GM12878 (cell line): Measurements from ENCODE around the gene GHSR. TPM values are rescaled to one million over a fixed set of nuclear protein-coding genes. Genes with fewer than 3 reads are reported as not detected.

Source experiments
- ATAC-seq: fragments of 200-7000 bp; cut with Tn5 transposase; 3 replicates; pipeline ENCODE4 v1.9.1; 2020; ENCODE audit warnings: mild to moderate bottlenecking, moderate library complexity
- BruUV-seq: library from RNA; stranded (reverse); fragments of 400-500 nt; replicated peaks from 2 replicates; lab custom pipeline; 2021; lab: Mats Ljungman, UMichigan
- CTCF ChIA-PET: fragments of 300-600 bp; sonication (Branson Sonifier 250); formaldehyde crosslinking; extraction: SDS; loops from one replicate; lab custom pipeline; 2021; ENCODE audit warnings: inconsistent platforms; lab: Yijun Ruan, JAX
- POLR2A ChIA-PET: fragments of 350-600 bp; formaldehyde crosslinking; extraction: SDS; loops from one replicate; lab custom pipeline; 2021; ENCODE audit warnings: inconsistent platforms; lab: Charles Lee
- RAD21 ChIA-PET: fragments of 300-600 bp; sonication (Branson Sonifier 250); formaldehyde crosslinking; loops from one replicate; lab custom pipeline; 2023; ENCODE audit warnings: antibody characterized with exemption; ENCODE audit not compliant: unreplicated experiment; lab: Charles Lee
- SMC1A ChIA-PET: fragments of 300-600 bp; sonication (Branson Sonifier 250); formaldehyde crosslinking; loops from one replicate; lab custom pipeline; 2023; ENCODE audit not compliant: unreplicated experiment, uncharacterized antibody; lab: Charles Lee
- DNase-seq: peaks from one replicate; pipeline ENCODE4 v3.0.0-alpha.2; 2011; ENCODE audit warnings: low read depth, low spot score
- FAIRE-seq: peaks from 3 replicates; lab custom pipeline; 2011; peaks lifted over from hg19 to GRCh38; lab: Jason Lieb, UNC
- H2AFZ ChIP-seq: 2 replicates; pipeline ENCODE4 v1.6.0; 2011; ENCODE audit warnings: low read depth, low read length, control low read depth; ENCODE audit not compliant: control insufficient read depth
- H3K27ac ChIP-seq: 2 replicates; pipeline ENCODE4 v1.5.1; 2011; ENCODE audit warnings: control low read depth; ENCODE audit not compliant: control insufficient read depth, insufficient read depth
- H3K27me3 ChIP-seq, 2 experiments: replicated peaks in 1 of 2; 2 replicates each; pipeline versions ENCODE4 v1.6.0 to v1.6.1; 2011; ENCODE audit warnings: low read length in 1 of 2; ENCODE audit not compliant: control insufficient read depth in 2 of 2, insufficient read depth in 2 of 2
- H3K36me3 ChIP-seq, 2 experiments: 2 replicates each; pipeline ENCODE4 v1.5.1; 2011; ENCODE audit warnings: low read length in 1 of 2; ENCODE audit not compliant: control insufficient read depth in 2 of 2, insufficient read depth in 2 of 2
- H3K4me1 ChIP-seq: 2 replicates; pipeline ENCODE4 v1.6.1; 2011; ENCODE audit warnings: mild to moderate bottlenecking, low read length, moderate library complexity, mixed read lengths; ENCODE audit not compliant: control insufficient read depth, insufficient read depth
- H3K4me2 ChIP-seq: 2 replicates; pipeline ENCODE4 v1.6.0; 2011; ENCODE audit warnings: control low read depth; ENCODE audit not compliant: control insufficient read depth, insufficient read depth
- H3K4me3 ChIP-seq: fragments of 200-600 bp; sonication (generic); 2 replicates; pipeline ENCODE4 v1.5.1; 2016
- H3K79me2 ChIP-seq: 2 replicates; pipeline ENCODE4 v1.6.0; 2011; ENCODE audit warnings: low read length; ENCODE audit not compliant: control insufficient read depth, insufficient read depth
- H3K9ac ChIP-seq: 2 replicates; pipeline ENCODE4 v1.8.0; 2011; ENCODE audit warnings: low read length, control low read depth, mixed read lengths; ENCODE audit not compliant: control insufficient read depth, insufficient read depth
- H3K9me3 ChIP-seq: replicated peaks from 3 replicates; pipeline ENCODE4 v1.5.1; 2011; ENCODE audit warnings: mild to moderate bottlenecking, low read length; ENCODE audit not compliant: control insufficient read depth, insufficient read depth
- H4K20me1 ChIP-seq: 2 replicates; pipeline ENCODE4 v1.6.0; 2011; ENCODE audit not compliant: control insufficient read depth, insufficient read depth
- BCL3 ChIP-seq: IDR thresholded peaks from 2 replicates; pipeline ENCODE4 v1.6.1; 2011; ENCODE audit warnings: borderline replicate concordance, low read depth, mild to moderate bottlenecking, moderate library complexity, low read length; ENCODE audit not compliant: insufficient read depth, poor library complexity, severe bottlenecking
- CHD4 ChIP-seq: fragments of 200-600 bp; sonication (generic); IDR thresholded peaks from 2 replicates; pipeline ENCODE4 v1.6.1; 2016; ENCODE audit warnings: mild to moderate bottlenecking
- CTCF ChIP-seq, 3 experiments: IDR thresholded peaks in 2 of 3; conservative IDR thresholded peaks in 1 of 3; 2 replicates each; pipeline ENCODE4 v1.5.1; 2011; ENCODE audit warnings: low read depth in 3 of 3, low read length in 3 of 3, mild to moderate bottlenecking in 3 of 3, control low read depth in 2 of 3, moderate library complexity in 2 of 3, inconsistent platforms in 1 of 3, mixed read lengths in 1 of 3; ENCODE audit not compliant: control insufficient read depth in 2 of 3, insufficient read depth in 1 of 3; ENCODE audit errors: extremely low read depth in 1 of 3
- E4F1 ChIP-seq: fragments of 450-650 bp; IDR thresholded peaks from 2 replicates; pipeline ENCODE4 v1.6.1; 2018; ENCODE audit warnings: borderline replicate concordance, mild to moderate bottlenecking; ENCODE audit not compliant: partially characterized antibody
- EED ChIP-seq: sonication (generic); IDR thresholded peaks from 2 replicates; pipeline ENCODE4 v1.6.1; 2016; ENCODE audit warnings: antibody characterized with exemption, low read depth
- EGR1 ChIP-seq, 2 experiments: IDR thresholded peaks; 1 replicate in 1 of 2; 2 replicates in 1 of 2; pipeline ENCODE4 v1.6.1; 2011 to 2012; ENCODE audit warnings: low read depth in 2 of 2, low read length in 2 of 2, borderline replicate concordance in 1 of 2, mild to moderate bottlenecking in 1 of 2, moderate library complexity in 1 of 2
- ETV6 ChIP-seq, 2 experiments: fragments of 450-650 bp in 1 of 2; IDR thresholded peaks in 1 of 2; conservative IDR thresholded peaks in 1 of 2; 2 replicates each; pipeline ENCODE4 v1.6.1; 2014; ENCODE audit warnings: antibody characterized with exemption in 1 of 2, borderline replicate concordance in 1 of 2, low read depth in 1 of 2, mild to moderate bottlenecking in 1 of 2, moderate library complexity in 1 of 2
- LARP7 ChIP-seq: fragments of 450-650 bp; IDR thresholded peaks from 2 replicates; pipeline ENCODE4 v1.6.1; 2017; ENCODE audit warnings: mild to moderate bottlenecking
- MEF2A ChIP-seq: IDR thresholded peaks from 2 replicates; pipeline ENCODE4 v1.6.1; 2011; ENCODE audit warnings: low read depth, mild to moderate bottlenecking, low read length, moderate library complexity; ENCODE audit not compliant: insufficient read depth
- MTA2 ChIP-seq: fragments of 450-650 bp; IDR thresholded peaks from 2 replicates; pipeline ENCODE4 v1.6.1; 2016; ENCODE audit warnings: low read depth, mild to moderate bottlenecking, moderate library complexity
- MTA3 ChIP-seq: IDR thresholded peaks from 2 replicates; pipeline ENCODE4 v1.6.1; 2012; ENCODE audit warnings: low read length, inconsistent platforms, borderline replicate concordance
- NKRF ChIP-seq: fragments of 450-650 bp; conservative IDR thresholded peaks from 2 replicates; pipeline ENCODE4 v1.6.1; 2017; ENCODE audit warnings: mild to moderate bottlenecking, moderate library complexity
- POLR2AphosphoS2 ChIP-seq: IDR thresholded peaks from 2 replicates; pipeline ENCODE4 v1.6.1; 2011; ENCODE audit warnings: low read depth, mild to moderate bottlenecking, low read length, improper control_type of control experiment, moderate library complexity
- POLR2AphosphoS5 ChIP-seq: IDR thresholded peaks from 2 replicates; pipeline ENCODE4 v1.6.1; 2011; ENCODE audit warnings: mild to moderate bottlenecking, low read length, inconsistent platforms
- SP1 ChIP-seq: IDR thresholded peaks from one replicate; pipeline ENCODE4 v1.6.1; 2011; ENCODE audit warnings: low read depth, low read length
- WGBS: methylation state at CpG from one replicate; pipeline ENCODE4 v1.1.6; 2016; ENCODE audit warnings: low lambda C conversion rate; ENCODE audit not compliant: insufficient replicate concordance, insufficient coverage; ENCODE audit errors: missing lambda C conversion rate; 5-methylcytosine and 5-hydroxymethylcytosine counted together
- in situ Hi-C: fragments of 300-500 bp; cut with MboI; formaldehyde crosslinking; loops from 9 replicates; pipeline ENCODE4 v1.14.3; 2018; ENCODE audit warnings: mixed read lengths
- intact Hi-C: fragments of 100-400 bp; cut with micrococcal nuclease; formaldehyde crosslinking; loops from one replicate; pipeline ENCODE4 v1.14.2; 2022; ENCODE audit not compliant: unreplicated experiment
- polyA plus RNA-seq, 11 experiments: library from polyadenylated mRNA; depleted of rRNA in 4 of 11; unstranded in 6 of 11; stranded (reverse) in 5 of 11; fragments of >200 nt; fragmentation: Nextera tagmentation in 4 of 11; fragmentation: Illumina TruSeq in 1 of 11; extraction: Ambion mirVana in 4 of 11; extraction: Trizol in 1 of 11; gene quantifications; 1 replicate in 1 of 11; 2 replicates in 10 of 11; pipeline versions ENCODE4 v1.2.1 to v1.2.3, GENCODE V29; 2011 to 2016; ENCODE audit warnings: inconsistent platforms in 2 of 11, missing spikeins in 2 of 11, low read depth in 1 of 11
- total RNA-seq, 4 experiments: library from RNA; depleted of rRNA in 3 of 4; stranded (reverse); fragments of >200 nt in 3 of 4; fragmentation: Illumina TruSeq in 1 of 4; extraction: Trizol in 1 of 4; gene quantifications; 2 replicates each; pipeline versions ENCODE4 v1.2.1 to v1.2.3, GENCODE V29; 2013 to 2021

GHSR gene
- total and polyA plus RNA-seq, 10 of the 15 experiments (the other 5 are each of a cell fraction or from before 2014, with no cell fraction given) = not detected

DNA sequence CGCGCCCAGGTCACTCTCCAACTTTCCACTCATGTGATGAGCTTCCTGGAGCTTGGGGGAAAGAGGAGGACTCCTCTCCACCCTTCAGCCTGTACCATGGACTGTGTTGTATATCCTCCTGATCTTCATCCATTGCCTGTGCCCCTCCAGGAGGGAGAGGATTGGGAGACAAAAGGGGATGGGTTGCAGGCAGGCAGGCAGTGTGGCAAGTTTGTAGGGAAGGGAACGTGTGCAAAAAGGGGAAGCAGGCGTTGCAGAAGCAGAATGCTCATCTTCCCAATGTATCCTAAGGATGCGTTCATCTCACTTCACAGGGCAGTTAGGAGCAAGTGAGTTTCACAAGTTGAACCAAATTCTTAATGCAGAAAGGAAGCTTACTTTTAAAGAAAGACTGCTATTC lies 28.1 kb upstream of the GHSR start:
- peaks cover 9% of the 10 kb centered on the region; the same call in 1 of the 2 replicates for H3K4me1 ChIP-seq
- RAD21 ChIA-PET = interaction anchor here (1.4 to 1.7 kb wide), 6 partner anchors 15 to 1515 kb away, joined by 3 to 8 read pairs (median 6); no protein-coding TSS in a partner anchor
- CTCF ChIA-PET = interaction anchor here (0.6 to 3.8 kb wide), 19 partner anchors 8 to 629 kb away, joined by 3 to 39 read pairs (median 4); partner anchors contain the start of gene TNFSF10
- FAIRE-seq = no peak
- no peaks in the 10 kb centered on the region for H3K27me3 ChIP-seq
- no peak overlapping the region for H3K27ac ChIP-seq
- H3K9ac ChIP-seq = no peak overlapping the region
- H3K79me2 ChIP-seq = no peaks in the 10 kb centered on the region
- peak overlapping the region; percentile 41 for H2AFZ ChIP-seq
- H3K4me2 ChIP-seq = no peak overlapping the region
- H3K9me3 ChIP-seq = no peaks in the 10 kb centered on the region
- H3K36me3 ChIP-seq = no peaks in the 10 kb centered on the region
- no peak for DNase-seq
- in situ Hi-C loops = no loop called here
- no peak overlapping the region for H3K4me3 ChIP-seq
- H4K20me1 ChIP-seq = no peaks in the 10 kb centered on the region
- BruUV-seq = no TSS peak
- SMC1A ChIA-PET = interaction anchor here (1.1 to 3.4 kb wide), 9 partner anchors 11 to 193 kb away, joined by 3 to 21 read pairs (median 3); no protein-coding TSS in a partner anchor
- POLR2A ChIA-PET = interaction anchor here (0.6 kb wide), 1 partner anchor 119 kb away, joined by 3 read pairs; no protein-coding TSS in a partner anchor
- intact Hi-C loops = loop anchor here (5.0 to 10.0 kb wide), 2 partner anchors 191 to 832 kb away; no protein-coding TSS in a partner anchor
- ATAC-seq = no peak
- 67% methylated on average over 5 of the region's 5 CpGs for WGBS
- TF ChIP-seq SP1 (no peak), POLR2AphosphoS2 (no peak), POLR2AphosphoS5 (no peak), EGR1 (IDR thresholded peaks at IDR 0.05; ENCODE audit: borderline replicate concordance in 1 of 2, low read depth in 2 of 2, low read length in 2 of 2) (no peak), ETV6 (conservative IDR thresholded peaks at IDR 0.05 in 1 of 2, IDR thresholded peaks at IDR 0.05 in 1 of 2; ENCODE audit: borderline replicate concordance in 1 of 2, low read depth in 1 of 2) (no peak), CTCF (IDR thresholded peaks at IDR 0.05 in 2 of 3, conservative IDR thresholded peaks at IDR 0.05 in 1 of 3; ENCODE audit: control insufficient read depth in 2 of 3, extremely low read depth in 1 of 3, insufficient read depth in 1 of 3, low read depth in 3 of 3, low read length in 3 of 3) (no peak), LARP7 (no peak), E4F1 (no peak), MEF2A (no peak), MTA3 (no peak), NKRF (no peak), CHD4 (no peak), EED (no peak), BCL3 (no peak), MTA2 (no peak)
